KMS-11 (cell line): ENCODE results near the gene OAT.

Experiments used
- H2AFZ ChIP-seq: fragments of 200-600 bp; sonication (generic); 2 replicates; pipeline ENCODE4 v1.6.1; 2016; ENCODE audit warnings: antibody characterized with exemption, mixed run types, low read depth
- H3K27ac ChIP-seq: fragments of 200-600 bp; sonication (generic); 2 replicates; pipeline ENCODE4 v1.6.1; 2016; ENCODE audit warnings: mild to moderate bottlenecking, mixed run types
- H3K27me3 ChIP-seq: fragments of 200-600 bp; sonication (generic); 2 replicates; pipeline ENCODE4 v1.6.1; 2017; ENCODE audit warnings: mild to moderate bottlenecking, low read depth, mixed run types, moderate library complexity; ENCODE audit not compliant: insufficient read depth
- H3K36me3 ChIP-seq: fragments of 200-600 bp; sonication (generic); 2 replicates; pipeline ENCODE4 v1.6.1; 2017; ENCODE audit warnings: mild to moderate bottlenecking, mixed run types; ENCODE audit not compliant: insufficient read depth
- H3K4me1 ChIP-seq: fragments of 200-600 bp; sonication (generic); 2 replicates; pipeline ENCODE4 v1.6.1; 2016; ENCODE audit warnings: mild to moderate bottlenecking, low read depth, mixed run types; ENCODE audit not compliant: poor library complexity, severe bottlenecking
- H3K4me2 ChIP-seq: fragments of 200-600 bp; sonication (generic); 2 replicates; pipeline ENCODE4 v1.7.0; 2016; ENCODE audit warnings: mild to moderate bottlenecking, mixed run types
- H3K4me3 ChIP-seq: fragments of 200-600 bp; sonication (generic); IDR thresholded peaks from 2 replicates; pipeline ENCODE4 v1.6.1; 2017; ENCODE audit warnings: low read depth, low read length, mixed read lengths; ENCODE audit not compliant: insufficient read depth
- H3K79me2 ChIP-seq: fragments of 200-600 bp; sonication (generic); 2 replicates; pipeline ENCODE4 v1.6.1; 2016; ENCODE audit warnings: low read depth, mixed run types; ENCODE audit not compliant: insufficient read depth
- H3K9ac ChIP-seq: fragments of 200-600 bp; sonication (generic); 2 replicates; pipeline ENCODE4 v1.6.1; 2016; ENCODE audit warnings: mild to moderate bottlenecking, mixed run types
- H4K20me1 ChIP-seq: fragments of 200-600 bp; sonication (generic); 2 replicates; pipeline ENCODE4 v1.6.1; 2016; ENCODE audit warnings: mild to moderate bottlenecking, mixed run types; ENCODE audit not compliant: insufficient read depth
- TF ChIP-seq, protein P1 (sequence below): fragments of 200-600 bp; sonication (generic); conservative IDR thresholded peaks from 2 replicates; pipeline ENCODE4 v1.6.1; 2017; ENCODE audit warnings: low read depth, mild to moderate bottlenecking, antibody characterized with exemption, low read length, moderate library complexity, mixed read lengths

Gene OAT

DNA sequence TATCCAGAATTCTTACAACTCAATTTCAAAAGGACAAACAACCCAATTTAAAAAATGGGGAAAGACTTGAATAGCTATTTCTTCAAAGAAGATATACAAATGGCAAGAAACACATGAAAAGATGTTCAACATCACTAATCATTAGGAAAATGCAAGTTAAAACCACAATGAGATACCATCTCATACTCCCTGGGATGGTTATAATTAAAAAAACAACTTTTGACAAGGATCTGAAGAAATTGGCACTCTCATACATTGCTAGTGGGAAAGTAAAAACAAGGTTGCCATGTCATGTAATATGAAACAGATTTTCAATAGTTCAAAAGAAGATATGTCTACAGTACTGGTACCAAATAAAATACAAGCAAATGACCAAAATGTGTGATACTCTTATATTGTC, 9.0 kb downstream of the OAT start:
- H3K27me3 ChIP-seq = no peaks in the 10 kb centered on the region
- H3K4me1 ChIP-seq = peaks cover under 1% of the 10 kb centered on the region
- no peak overlapping the region for H3K4me3 ChIP-seq
- H2AFZ ChIP-seq = no peak overlapping the region
- TF ChIP-seq, protein P1, sequence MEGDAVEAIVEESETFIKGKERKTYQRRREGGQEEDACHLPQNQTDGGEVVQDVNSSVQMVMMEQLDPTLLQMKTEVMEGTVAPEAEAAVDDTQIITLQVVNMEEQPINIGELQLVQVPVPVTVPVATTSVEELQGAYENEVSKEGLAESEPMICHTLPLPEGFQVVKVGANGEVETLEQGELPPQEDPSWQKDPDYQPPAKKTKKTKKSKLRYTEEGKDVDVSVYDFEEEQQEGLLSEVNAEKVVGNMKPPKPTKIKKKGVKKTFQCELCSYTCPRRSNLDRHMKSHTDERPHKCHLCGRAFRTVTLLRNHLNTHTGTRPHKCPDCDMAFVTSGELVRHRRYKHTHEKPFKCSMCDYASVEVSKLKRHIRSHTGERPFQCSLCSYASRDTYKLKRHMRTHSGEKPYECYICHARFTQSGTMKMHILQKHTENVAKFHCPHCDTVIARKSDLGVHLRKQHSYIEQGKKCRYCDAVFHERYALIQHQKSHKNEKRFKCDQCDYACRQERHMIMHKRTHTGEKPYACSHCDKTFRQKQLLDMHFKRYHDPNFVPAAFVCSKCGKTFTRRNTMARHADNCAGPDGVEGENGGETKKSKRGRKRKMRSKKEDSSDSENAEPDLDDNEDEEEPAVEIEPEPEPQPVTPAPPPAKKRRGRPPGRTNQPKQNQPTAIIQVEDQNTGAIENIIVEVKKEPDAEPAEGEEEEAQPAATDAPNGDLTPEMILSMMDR = no peak
- H4K20me1 ChIP-seq = no peaks in the 10 kb centered on the region
- 0 out of 2 replicates have a peak, but pooled peaks cover 2% of the 10 kb centered on the region for H3K36me3 ChIP-seq
- no peak overlapping the region for H3K9ac ChIP-seq
- no peak overlapping the region for H3K4me2 ChIP-seq
- H3K79me2 ChIP-seq = peaks cover 14% of the 10 kb centered on the region; the same call in 1 of the 2 replicates
- H3K27ac ChIP-seq = no peak overlapping the region

DNA sequence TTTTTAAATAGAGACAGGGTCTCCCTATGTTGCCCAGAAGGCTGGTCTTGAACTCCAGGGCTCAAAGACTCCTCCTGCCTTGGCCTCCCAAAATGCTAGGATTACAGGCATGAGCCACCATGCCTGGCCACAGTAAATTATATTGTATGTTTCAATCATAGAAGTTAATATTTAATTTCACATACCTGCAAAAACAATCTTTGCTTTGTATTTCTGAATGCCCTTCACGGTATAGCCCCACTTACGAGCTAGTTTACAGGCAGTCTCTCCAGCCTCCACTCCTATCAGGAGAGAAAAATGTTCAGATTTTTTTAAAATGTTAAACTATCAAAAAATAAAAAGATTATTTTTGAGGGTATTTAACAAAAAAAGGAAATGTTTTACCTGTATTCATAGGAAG, 10.4 kb downstream of the OAT start:
- H3K36me3 ChIP-seq = peaks cover 8% of the 10 kb centered on the region; the same call in 1 of the 2 replicates
- H3K9ac ChIP-seq = no peak overlapping the region
- no peak overlapping the region for H2AFZ ChIP-seq
- H3K4me3 ChIP-seq = no peak overlapping the region
- no peak overlapping the region for H3K27ac ChIP-seq
- peaks cover 14% of the 10 kb centered on the region for H3K4me1 ChIP-seq
- H3K79me2 ChIP-seq = peaks cover 2% of the 10 kb centered on the region; the same call in 1 of the 2 replicates
- no peaks in the 10 kb centered on the region for H3K27me3 ChIP-seq
- no peak overlapping the region for H3K4me2 ChIP-seq
- TF ChIP-seq, protein P1 = no peak
- H4K20me1 ChIP-seq = no peaks in the 10 kb centered on the region

DNA sequence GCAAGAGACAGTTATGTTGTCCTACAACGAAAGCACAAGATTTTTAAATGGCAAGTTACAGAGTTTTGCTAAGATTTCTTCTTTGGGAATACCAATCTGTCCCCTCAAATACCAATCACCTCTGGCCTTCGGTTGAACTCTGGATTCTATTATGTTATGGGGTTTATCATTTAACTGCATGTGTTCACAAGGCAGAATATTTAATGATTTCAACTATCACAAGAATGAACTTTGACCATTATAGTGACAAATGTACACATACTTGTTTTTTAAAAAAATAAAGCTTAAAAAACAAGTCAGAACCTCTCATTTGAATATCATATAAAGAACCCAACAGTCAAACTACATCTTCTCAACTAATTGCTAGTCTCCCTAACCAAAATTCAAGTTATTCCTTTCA, 11.3 kb downstream of the OAT start:
- H3K27ac ChIP-seq = no peak overlapping the region
- no peaks in the 10 kb centered on the region for H4K20me1 ChIP-seq
- no peak overlapping the region for H3K4me2 ChIP-seq
- TF ChIP-seq, protein P1 = no peak
- H3K36me3 ChIP-seq = peaks cover 8% of the 10 kb centered on the region; the same call in 1 of the 2 replicates
- no peaks in the 10 kb centered on the region for H3K27me3 ChIP-seq
- H2AFZ ChIP-seq = no peak overlapping the region
- H3K9ac ChIP-seq = no peak overlapping the region
- H3K4me1 ChIP-seq = peaks cover 21% of the 10 kb centered on the region
- H3K4me3 ChIP-seq = no peak overlapping the region
- H3K79me2 ChIP-seq = no peaks in the 10 kb centered on the region

DNA sequence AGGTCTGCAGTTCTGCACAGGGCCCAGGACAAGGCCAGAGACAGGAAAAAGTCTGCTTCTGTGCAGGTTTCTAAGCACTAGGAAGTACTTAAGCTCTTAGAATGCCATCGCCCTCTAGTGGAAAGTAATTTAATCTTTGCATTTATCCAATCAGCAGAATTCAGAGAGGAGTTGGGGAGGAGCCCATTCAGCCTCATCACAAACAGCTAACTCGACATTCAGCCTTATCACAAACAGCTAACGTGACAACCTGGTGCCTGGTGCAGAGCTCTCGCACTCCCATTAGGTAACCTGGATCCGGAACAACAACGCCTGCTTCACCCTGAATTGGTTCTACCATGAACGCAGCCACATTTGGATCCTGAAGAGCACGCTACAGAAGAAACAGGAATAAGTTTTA, 15.2 kb downstream of the OAT start:
- Histone ChIP-seq H3K4me3 (no peak overlapping the region), H3K27me3 (no peaks in the 10 kb centered on the region), H3K9ac (no peak overlapping the region), H3K36me3 (peaks cover 20% of the 10 kb centered on the region; the same call in 1 of the 2 replicates), H3K4me1 (peaks cover 21% of the 10 kb centered on the region), H3K27ac (peak overlapping the region; percentile 14; the same call in 1 of the 2 replicates), H4K20me1 (no peaks in the 10 kb centered on the region), H3K79me2 (no peaks in the 10 kb centered on the region), H3K4me2 (peak overlapping the region; percentile 44; the same call in 1 of the 2 replicates), H2AFZ (no peak overlapping the region)
- TF ChIP-seq, protein P1 = peak; percentile 78
